Activated CD8-positive, alpha-beta memory T cell treated with anti-CD3 and anti-CD28 coated beads, Interleukin-2, amount 50 U/mL, for 24 hours (primary cell): ENCODE measurements around the gene ANXA10.
"Not testable (repeated sequence)": the region's sequence is repeated elsewhere in the genome, so short reads cannot be mapped to it uniquely, and the experiment has no call there.

ENCODE experiments used
- DNase-seq: peaks from one replicate; pipeline ENCODE4 v3.0.0-alpha.2; 2020; ENCODE audit errors: extremely low read depth

Gene ANXA10

GRCh38 chr4:168118116-168118655 lies 25.8 kb downstream of the ANXA10 start:
- DNase-seq = no peak

DNA sequence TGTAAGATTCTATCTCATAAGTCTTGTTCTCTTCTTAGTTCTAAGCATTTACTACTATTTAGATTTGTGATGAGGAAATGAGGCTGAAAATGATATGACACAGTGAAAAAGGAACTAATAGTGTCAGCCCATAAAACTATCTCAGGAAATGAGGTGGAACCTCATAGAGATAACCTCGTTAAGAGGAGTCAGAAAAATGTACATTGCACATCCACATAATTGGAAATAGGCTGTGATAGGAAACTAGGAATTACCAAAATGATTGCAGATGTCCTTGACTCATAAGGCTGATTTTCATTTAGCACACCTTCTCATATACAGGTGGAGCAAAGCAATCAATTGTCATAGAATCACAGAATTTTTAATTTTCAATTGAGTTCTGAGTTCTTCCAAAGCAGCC lies 26.8 kb downstream of the ANXA10 start:
- DNase-seq = no peak

- no peak for DNase-seq
Observed at GRCh38 chr4:168119890-168120289, 27.6 kb downstream of the ANXA10 start.

DNA sequence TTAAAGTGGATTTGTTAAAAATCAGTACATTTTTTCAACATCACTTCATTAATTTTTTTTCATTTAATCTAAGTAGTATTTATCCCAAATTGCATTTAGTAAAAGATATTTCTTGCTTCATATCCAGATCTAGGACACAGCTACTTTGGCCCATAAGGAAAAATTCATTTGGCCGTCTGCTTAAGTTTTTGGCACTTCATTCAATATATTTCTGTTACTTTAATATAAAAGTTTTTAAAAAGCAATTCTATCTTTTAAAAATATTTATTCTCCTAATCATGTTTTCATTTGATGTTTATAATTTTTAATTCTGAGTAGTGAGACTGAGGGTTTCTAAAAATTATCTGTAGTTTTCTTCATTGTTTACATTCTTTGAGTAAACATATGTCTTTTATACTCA lies 28.5 kb downstream of the ANXA10 start:
- DNase-seq = no peak

- DNase-seq = no peak
Observed at GRCh38 chr4:168124008-168124641, 31.8 kb downstream of the ANXA10 start.

DNA sequence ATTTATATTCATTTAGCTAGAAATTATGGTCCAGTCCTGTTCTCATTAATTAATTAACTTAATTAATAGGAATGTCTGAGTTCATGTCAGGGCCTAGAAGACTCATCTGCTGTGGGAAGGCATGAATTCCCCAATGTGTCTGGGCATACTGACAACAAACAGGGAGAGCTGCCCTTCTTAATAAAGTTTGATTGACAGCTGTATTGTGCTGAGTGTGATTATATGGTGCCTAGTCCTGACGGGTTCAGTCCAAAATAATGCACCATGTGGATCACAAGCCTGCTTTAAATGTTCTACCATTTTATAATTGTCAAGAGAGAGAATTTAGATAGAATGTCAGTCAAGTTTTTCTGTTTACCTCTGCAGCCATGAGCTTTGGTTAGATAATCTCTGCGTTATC lies 34.6 kb downstream of the ANXA10 start:
- DNase-seq = no peak

- no peak for DNase-seq
Observed at GRCh38 chr4:168128601-168129000, 36.3 kb downstream of the ANXA10 start.

DNA sequence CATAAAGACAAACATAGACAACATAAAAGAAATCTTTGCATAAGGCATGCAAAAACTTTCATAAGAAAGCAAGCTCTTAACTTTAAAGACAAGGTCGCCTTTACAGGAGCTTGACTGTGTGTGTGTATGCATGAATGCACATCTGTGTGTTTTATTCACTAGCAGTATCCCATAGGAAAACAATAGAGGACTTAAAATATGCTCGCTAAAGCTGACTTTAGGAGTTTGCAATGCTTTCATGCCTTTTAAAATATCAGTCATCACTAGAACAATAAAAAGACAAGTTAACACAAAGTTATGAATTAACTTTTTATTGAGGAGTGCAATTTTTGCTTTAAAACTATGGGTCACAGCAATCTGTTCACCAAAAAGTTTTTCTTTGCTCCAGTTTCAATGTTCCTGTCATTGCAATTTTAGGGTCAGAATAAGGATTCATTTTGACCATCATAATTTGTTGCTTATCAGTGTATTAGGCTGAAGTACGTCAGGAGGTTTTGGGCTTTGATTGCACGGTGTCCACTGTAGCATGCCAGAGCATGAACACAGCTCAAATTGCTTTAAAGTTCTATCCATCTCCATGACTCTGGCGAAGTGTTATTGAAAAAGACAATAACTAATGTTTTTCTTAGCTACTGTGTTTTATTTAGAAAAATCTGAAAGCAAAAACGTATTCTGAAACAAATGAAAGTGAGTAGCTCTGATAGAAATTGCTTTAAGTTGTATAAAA lies 36.9 kb downstream of the ANXA10 start:
- no peak for DNase-seq

- DNase-seq = no peak
Observed at GRCh38 chr4:168129802-168130201, 37.5 kb downstream of the ANXA10 start.

DNA sequence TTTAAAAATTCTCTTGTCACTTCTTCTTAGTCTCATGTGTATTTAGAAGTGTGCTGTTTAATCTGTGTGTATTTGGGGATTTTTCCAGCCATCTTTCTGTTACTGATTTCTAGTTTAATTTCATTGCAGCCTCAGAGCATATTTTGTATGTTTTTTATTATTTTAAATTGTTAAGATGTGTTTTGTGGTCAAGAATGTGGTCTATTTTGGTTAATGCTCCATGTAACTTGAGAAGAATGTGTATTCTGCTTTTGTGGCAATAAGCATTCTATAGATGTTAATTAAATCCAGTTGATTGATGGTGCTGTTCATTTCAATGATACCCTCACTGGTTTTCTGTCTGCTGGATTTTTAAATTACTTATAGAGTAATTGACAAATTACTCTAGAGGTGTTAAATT lies 38.9 kb downstream of the ANXA10 start:
- no peak for DNase-seq

- DNase-seq = no peak
Observed at GRCh38 chr4:168134651-168135050, 42.3 kb downstream of the ANXA10 start.

GRCh38 chr4:168135860-168136259 lies 43.5 kb downstream of the ANXA10 start:
- not testable (repeated sequence) for DNase-seq

GRCh38 chr4:168137695-168138094 lies 45.4 kb downstream of the ANXA10 start:
- DNase-seq = not testable (repeated sequence)

GRCh38 chr4:168138143-168138542 lies 45.8 kb downstream of the ANXA10 start:
- no peak for DNase-seq

DNA sequence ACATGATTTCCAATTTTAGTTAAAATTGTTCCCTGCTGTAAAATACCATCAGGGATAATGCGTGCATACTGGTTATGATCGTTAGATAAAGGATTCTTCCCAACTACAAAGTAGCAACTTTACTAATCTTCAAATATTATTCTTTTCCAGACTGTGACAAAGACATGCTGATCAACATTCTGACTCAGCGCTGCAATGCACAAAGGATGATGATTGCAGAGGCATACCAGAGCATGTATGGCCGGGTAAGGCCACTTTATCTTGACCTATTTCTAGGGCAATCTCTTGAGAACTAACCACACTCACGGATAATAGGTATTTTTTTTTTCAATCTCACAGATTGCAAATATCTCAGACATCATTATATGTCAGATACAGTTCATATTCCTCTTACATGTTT lies 47.0 kb downstream of the ANXA10 start:
- no peak for DNase-seq

DNA sequence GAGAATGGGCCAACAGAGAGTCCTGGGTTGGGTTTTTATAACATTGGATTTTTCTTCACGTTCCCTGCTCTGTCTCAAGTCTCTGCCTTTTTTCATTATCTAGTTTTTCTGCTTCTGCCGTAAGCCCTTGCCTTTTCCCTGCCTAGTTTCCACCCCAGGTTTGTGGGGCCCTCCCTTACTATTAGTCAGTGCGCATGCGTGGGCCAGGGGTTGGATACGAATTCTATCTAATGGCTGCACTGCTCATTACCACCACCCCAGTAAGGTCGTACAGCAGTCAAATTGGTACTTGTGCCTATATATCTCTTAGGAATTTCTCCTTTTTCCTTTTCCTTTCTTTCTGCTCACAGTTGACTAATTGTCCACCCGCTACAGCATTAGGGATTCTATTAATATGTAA lies 49.4 kb downstream of the ANXA10 start:
- no peak for DNase-seq

DNA sequence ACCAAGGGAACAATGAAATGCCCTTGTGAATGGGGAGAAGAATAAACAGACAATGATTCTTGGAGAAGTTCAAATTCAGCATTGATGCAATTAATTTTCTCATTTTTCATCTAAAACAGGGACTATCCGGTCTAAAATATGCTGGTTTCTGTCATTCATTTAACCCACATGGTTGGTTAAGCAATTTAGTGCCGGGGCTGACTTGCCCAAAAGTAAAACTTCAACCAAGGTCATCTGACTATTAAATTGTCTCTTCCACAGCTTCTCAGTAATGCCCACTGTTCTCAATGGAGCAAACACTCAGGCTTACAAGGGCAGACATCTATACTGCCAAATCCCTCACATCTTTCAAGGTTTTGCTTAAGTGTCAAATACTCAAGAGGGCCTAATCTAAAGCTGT lies 51.3 kb downstream of the ANXA10 start:
- no peak for DNase-seq

DNA sequence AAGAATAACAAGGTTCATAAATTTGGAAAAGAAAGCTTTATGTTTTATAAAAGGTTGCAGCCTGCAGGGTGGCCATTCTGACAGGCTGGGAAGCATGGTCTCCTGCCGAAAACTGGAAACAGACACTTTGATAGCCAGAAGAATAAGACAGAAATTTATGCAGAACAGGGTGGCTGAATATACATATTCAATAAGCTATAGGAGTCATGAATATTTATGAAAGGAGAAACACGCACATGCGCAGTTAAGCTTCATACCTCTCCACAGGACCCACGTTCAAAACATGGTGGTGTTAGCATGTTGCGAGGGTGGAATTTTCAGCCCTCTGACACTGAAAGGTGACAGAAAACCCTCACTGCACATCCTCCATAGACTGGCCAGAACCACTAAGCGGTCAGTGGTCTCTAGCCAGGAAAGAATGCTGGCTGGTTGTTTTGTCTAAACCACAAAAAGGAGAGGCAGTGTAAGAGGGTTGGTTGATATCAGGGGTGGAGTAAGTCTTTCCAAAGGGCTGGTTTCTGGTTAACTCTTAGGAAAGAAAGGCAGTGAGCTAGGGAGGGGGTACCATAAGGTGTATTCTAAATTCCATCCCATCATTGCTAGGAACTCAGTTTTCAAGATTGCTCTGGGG lies 58.2 kb downstream of the ANXA10 start:
- DNase-seq = no peak

DNA sequence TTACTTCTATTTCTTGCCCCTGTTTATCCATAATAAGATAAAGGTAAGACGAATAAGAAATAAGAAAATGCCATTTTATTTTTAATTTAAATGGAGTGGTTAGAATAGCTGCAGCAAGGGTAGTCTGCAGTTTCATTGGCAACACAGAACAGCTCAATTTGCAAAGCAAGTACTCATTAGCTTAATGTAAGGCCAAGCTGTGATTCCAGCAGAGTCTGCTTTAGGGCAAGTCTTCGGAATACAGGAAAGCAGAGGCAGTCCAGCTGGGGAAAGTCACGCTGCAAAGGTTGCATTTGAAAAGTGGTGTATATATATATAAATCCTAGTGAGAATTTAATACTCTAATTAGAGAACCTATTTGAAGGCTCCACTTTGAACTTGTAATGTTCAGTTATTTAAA lies 59.0 kb downstream of the ANXA10 start:
- DNase-seq = no peak

- DNase-seq = no peak
Observed at GRCh38 chr4:168152837-168153500, 60.6 kb downstream of the ANXA10 start.

- DNase-seq = no peak
Observed at GRCh38 chr4:168153596-168154440, 61.5 kb downstream of the ANXA10 start.
